Esophagus muscularis mucosa (tissue), 4 donors: ENCODE measurements around the gene PRODH2. TPM values are rescaled to one million over a fixed set of nuclear protein-coding genes. Genes with fewer than 3 reads are reported as not detected.

Experiments
- DNase-seq: peaks from one replicate; pipeline ENCODE4 v3.0.0-alpha.2; 2017; ENCODE audit errors: extremely low spot score
- H3K27ac ChIP-seq, 4 donors: fragments of 200-600 bp; sonication (generic); replicated peaks in 1 of 4; 1 replicate in 3 of 4; 2 replicates in 1 of 4; pipeline ENCODE4 v1.5.1; 2016 to 2019; ENCODE audit warnings: mild to moderate bottlenecking in 1 of 4
- H3K27me3 ChIP-seq, 4 donors: fragments of 200-600 bp; sonication (generic); one replicate each; pipeline versions ENCODE4 v1.5.1 to v1.6.0; 2016 to 2019
- H3K36me3 ChIP-seq, 4 donors: fragments of 200-600 bp; sonication (generic); one replicate each; pipeline ENCODE4 v1.5.1; 2016 to 2019
- H3K4me1 ChIP-seq, 4 donors: fragments of 200-600 bp; sonication (generic); one replicate each; pipeline ENCODE4 v1.5.1; 2016 to 2019
- H3K4me3 ChIP-seq, 4 donors: fragments of 200-600 bp; sonication (generic); 1 replicate in 2 of 4; 2 replicates in 2 of 4; pipeline ENCODE4 v1.5.1; 2016 to 2019; ENCODE audit warnings: mild to moderate bottlenecking in 4 of 4, moderate library complexity in 1 of 4
- H3K9me3 ChIP-seq, 4 donors: fragments of 200-600 bp; sonication (generic); 1 replicate in 3 of 4; 2 replicates in 1 of 4; pipeline ENCODE4 v1.5.1; 2016 to 2019
- EP300 ChIP-seq: sonication (generic); formaldehyde crosslinking; IDR thresholded peaks from one replicate; pipeline ENCODE4 v1.6.1; 2017; ENCODE audit warnings: antibody characterized with exemption
- POLR2A ChIP-seq: fragments of 450-650 bp; IDR thresholded peaks from one replicate; pipeline ENCODE4 v1.6.1; 2017; ENCODE audit warnings: antibody characterized with exemption, moderate library complexity, mild to moderate bottlenecking, low read depth
- POLR2AphosphoS5 ChIP-seq, 2 donors: sonication (generic); formaldehyde crosslinking; IDR thresholded peaks; one replicate each; pipeline ENCODE4 v1.6.1; 2017; ENCODE audit warnings: antibody characterized with exemption in 2 of 2
- WGBS: methylation state at CpG from one replicate; pipeline ENCODE4 v1.1.5; 2018; 5-methylcytosine and 5-hydroxymethylcytosine counted together
- intact Hi-C: fragments of 100-400 bp; cut with DNase I; formaldehyde crosslinking; loops from one replicate; pipeline ENCODE4 v1.15.1; 2023
- total RNA-seq, 4 donors: library from RNA; depleted of rRNA; stranded (reverse); fragments of >200 nt; gene quantifications; one replicate each; pipeline versions ENCODE4 v1.1.0 to v1.2.1, GENCODE V29; 2016
- TF ChIP-seq, protein P1 (sequence below), 3 experiments: fragments of 200-600 bp in 2 of 3; fragments of 450-650 bp in 1 of 3; sonication (generic) in 2 of 3; IDR thresholded peaks; one replicate each; pipeline ENCODE4 v1.5.1; 2017 to 2019; ENCODE audit warnings: antibody characterized with exemption in 3 of 3, mild to moderate bottlenecking in 2 of 3, moderate library complexity in 1 of 3

PRODH2 gene
- total RNA-seq, 4 donors from 2014 or later: not detected

GRCh38 chr19:35751839-35752745 is 60.6 kb downstream of the PRODH2 start:
- Histone ChIP-seq H3K27ac (peak overlapping the region in 2 of 4 donors; percentile 42 to 98), H3K27me3 (no peaks in the 10 kb centered on the region), H3K4me1 (peaks cover 36 to 71% (median 60%) of the 10 kb centered on the region in 4 donors), H3K36me3 (peaks cover 26 to 33% (median 30%) of the 10 kb centered on the region in 4 donors), H3K4me3 (no peak overlapping the region), H3K9me3 (no peaks in the 10 kb centered on the region)
- TF ChIP-seq POLR2AphosphoS5 (IDR thresholded peaks at IDR 0.05): no peak
- TF ChIP-seq POLR2A: no peak
- TF ChIP-seq EP300: no peak
- TF ChIP-seq, protein P1, sequence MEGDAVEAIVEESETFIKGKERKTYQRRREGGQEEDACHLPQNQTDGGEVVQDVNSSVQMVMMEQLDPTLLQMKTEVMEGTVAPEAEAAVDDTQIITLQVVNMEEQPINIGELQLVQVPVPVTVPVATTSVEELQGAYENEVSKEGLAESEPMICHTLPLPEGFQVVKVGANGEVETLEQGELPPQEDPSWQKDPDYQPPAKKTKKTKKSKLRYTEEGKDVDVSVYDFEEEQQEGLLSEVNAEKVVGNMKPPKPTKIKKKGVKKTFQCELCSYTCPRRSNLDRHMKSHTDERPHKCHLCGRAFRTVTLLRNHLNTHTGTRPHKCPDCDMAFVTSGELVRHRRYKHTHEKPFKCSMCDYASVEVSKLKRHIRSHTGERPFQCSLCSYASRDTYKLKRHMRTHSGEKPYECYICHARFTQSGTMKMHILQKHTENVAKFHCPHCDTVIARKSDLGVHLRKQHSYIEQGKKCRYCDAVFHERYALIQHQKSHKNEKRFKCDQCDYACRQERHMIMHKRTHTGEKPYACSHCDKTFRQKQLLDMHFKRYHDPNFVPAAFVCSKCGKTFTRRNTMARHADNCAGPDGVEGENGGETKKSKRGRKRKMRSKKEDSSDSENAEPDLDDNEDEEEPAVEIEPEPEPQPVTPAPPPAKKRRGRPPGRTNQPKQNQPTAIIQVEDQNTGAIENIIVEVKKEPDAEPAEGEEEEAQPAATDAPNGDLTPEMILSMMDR (IDR thresholded peaks at IDR 0.05): no peak
- 87% methylated on average over 11 of the region's 14 CpGs for WGBS
- intact Hi-C loops: no loop called here
- DNase-seq: no peak

DNA sequence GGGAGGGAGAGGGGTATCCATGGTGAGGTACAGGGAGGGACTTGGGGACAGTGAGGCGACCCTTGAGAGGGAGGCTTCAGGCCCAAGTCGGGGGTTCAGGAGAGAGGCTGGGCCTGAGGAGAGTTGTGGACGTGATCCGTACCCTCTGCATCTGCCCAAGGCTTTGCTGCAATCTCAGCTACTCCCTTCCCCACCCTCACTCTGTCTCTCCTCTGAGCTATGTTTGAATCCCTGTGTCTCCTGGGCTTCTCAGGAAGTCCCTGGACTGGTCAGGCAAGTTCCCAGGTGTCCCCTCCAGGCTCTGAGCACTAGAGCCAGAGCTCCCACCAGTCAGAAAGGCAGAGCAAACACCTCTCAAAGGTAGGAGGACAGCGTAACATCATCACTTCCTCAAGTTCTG is 62.5 kb downstream of the PRODH2 start:
- H3K27me3 ChIP-seq: no peaks in the 10 kb centered on the region
- intact Hi-C loops: no loop called here
- TF ChIP-seq, protein P1 (IDR thresholded peaks at IDR 0.05): no peak
- TF ChIP-seq EP300: no peak
- TF ChIP-seq POLR2A: no peak
- no peak for TF ChIP-seq POLR2AphosphoS5 (IDR thresholded peaks at IDR 0.05)
- H3K9me3 ChIP-seq: no peaks in the 10 kb centered on the region
- WGBS: 92% methylated on average over 5 of the region's 5 CpGs
- DNase-seq: no peak
- H3K27ac ChIP-seq: peak overlapping the region in 2 of 4 donors; percentile 48 to 91
- H3K36me3 ChIP-seq: peaks cover 26 to 34% (median 32%) of the 10 kb centered on the region in 4 donors
- H3K4me3 ChIP-seq: no peak overlapping the region
- H3K4me1 ChIP-seq: peaks cover 33 to 65% (median 54%) of the 10 kb centered on the region in 4 donors

Other genes with a start within 250 kb of the PRODH2 start
- gene ATP4A, start 249.2 kb downstream of the PRODH2 start, total RNA-seq: not detected
- not detected for gene PMIS2, start 226.7 kb downstream of the PRODH2 start, total RNA-seq
- gene HAUS5, start 200.1 kb downstream of the PRODH2 start, total RNA-seq: 1 to 10 TPM; 3.7 to 4.7 (median 4.3) TPM
- 100 to 1,000 TPM in 2 of 4 donors, 10 to 100 TPM in 2; 63.1 to 112 (median 95.2) TPM for gene RBM42, start 183.8 kb downstream of the PRODH2 start, total RNA-seq
- 1 to 10 TPM in 1 of 4 donors, not detected in 3; 3.4 TPM for gene ETV2, start 171.1 kb downstream of the PRODH2 start, total RNA-seq
- 100 to 1,000 TPM; 205 to 508 (median 313) TPM for gene COX6B1, start 164.5 kb downstream of the PRODH2 start, total RNA-seq
- gene UPK1A, start 146.3 kb downstream of the PRODH2 start, total RNA-seq: not detected
- gene ZBTB32, start 108.3 kb downstream of the PRODH2 start, total RNA-seq: not detected
- 10 to 100 TPM; 22.0 to 30.6 (median 24.2) TPM for gene KMT2B, start 94.8 kb downstream of the PRODH2 start, total RNA-seq
- 1 to 10 TPM; 1.7 to 8.1 (median 5.9) TPM for gene IGFLR1, start 70.4 kb downstream of the PRODH2 start, total RNA-seq
- gene U2AF1L4, start 67.4 kb downstream of the PRODH2 start, total RNA-seq: 10 to 100 TPM in 3 of 4 donors, 1 to 10 TPM in 1; 7.9 to 31.1 (median 20.9) TPM
- 10 to 100 TPM; 27.4 to 48.7 (median 33.8) TPM for gene PSENEN, start 67.2 kb downstream of the PRODH2 start, total RNA-seq
- gene LIN37, start 64.3 kb downstream of the PRODH2 start, total RNA-seq: 10 to 100 TPM; 11.6 to 18.3 (median 15.6) TPM
- gene HSPB6, start 55.8 kb downstream of the PRODH2 start, total RNA-seq: 100 to 1,000 TPM in 2 of 4 donors, 10 to 100 TPM in 2; 64.4 to 146 (median 105) TPM
- 1 to 10 TPM; 5.6 to 8.7 (median 7.1) TPM for gene PROSER3, start 54.7 kb downstream of the PRODH2 start, total RNA-seq
- gene ARHGAP33, start 37.3 kb downstream of the PRODH2 start, total RNA-seq: 10 to 100 TPM in 2 of 4 donors, 1 to 10 TPM in 2; 3.3 to 11.2 (median 7.7) TPM
- gene NPHS1, start 39.7 kb upstream of the PRODH2 start, total RNA-seq: not detected
- gene KIRREL2, start 44.1 kb upstream of the PRODH2 start, total RNA-seq: not detected
- gene APLP1, start 55.7 kb upstream of the PRODH2 start, total RNA-seq: 10 to 100 TPM in 2 of 4 donors, 1 to 10 TPM in 2; 4.6 to 14.6 (median 8.8) TPM
- gene NFKBID, start 87.7 kb upstream of the PRODH2 start, total RNA-seq: 1 to 10 TPM; 2.5 to 6.2 (median 5.3) TPM
- 10 to 100 TPM in 1 of 4 donors, 1 to 10 TPM in 1, not detected in 2; 3.7 to 14.6 TPM for gene HCST, start 89.7 kb upstream of the PRODH2 start, total RNA-seq
- gene TYROBP, start 95.5 kb upstream of the PRODH2 start, total RNA-seq: 100 to 1,000 TPM in 1 of 4 donors, 10 to 100 TPM in 3; 47.1 to 145 (median 50.7) TPM
- gene LRFN3, start 123.5 kb upstream of the PRODH2 start, total RNA-seq: 10 to 100 TPM in 3 of 4 donors, 1 to 10 TPM in 1; 7.5 to 22.6 (median 15.3) TPM
- 10 to 100 TPM; 44.0 to 60.3 (median 50.2) TPM for gene SDHAF1, start 182.3 kb upstream of the PRODH2 start, total RNA-seq
- gene SYNE4, start 196.0 kb upstream of the PRODH2 start, total RNA-seq: 1 to 10 TPM in 1 of 4 donors, not detected in 3; 1.3 TPM
- gene ALKBH6, start 201.4 kb upstream of the PRODH2 start, total RNA-seq: 10 to 100 TPM; 27.0 to 43.6 (median 35.5) TPM
- 10 to 100 TPM; 39.9 to 73.3 (median 51.4) TPM for gene CLIP3, start 220.0 kb upstream of the PRODH2 start, total RNA-seq
- 10 to 100 TPM in 2 of 4 donors, 1 to 10 TPM in 2; 6.3 to 21.3 (median 12.1) TPM for gene THAP8, start 241.4 kb upstream of the PRODH2 start, total RNA-seq
- gene WDR62, start 242.1 kb upstream of the PRODH2 start, total RNA-seq: under 1 TPM in 3 of 4 donors, not detected in 1; 0.26 to 0.52 (median 0.50) TPM